Measurements from ENCODE around the gene DCTN1.
A peak's percentile ranks its signal among the peaks of the same experiment; 100 is the strongest.

Gene DCTN1

DNA sequence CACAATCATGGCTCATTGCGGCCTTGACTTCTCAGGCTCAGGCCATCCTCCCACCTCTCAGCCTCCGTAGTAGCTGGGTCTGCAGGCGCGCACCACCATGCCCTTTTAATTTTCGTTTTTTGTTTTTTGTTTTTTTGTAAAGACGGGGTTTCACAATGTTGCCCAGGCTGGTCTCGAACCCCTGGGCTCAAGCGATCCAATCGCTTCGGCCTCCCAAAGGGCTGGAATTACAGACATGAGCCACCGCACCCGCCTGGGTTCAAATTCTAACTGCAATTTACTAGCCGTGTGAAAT, 12.3 kb upstream of the DCTN1 start:
- TF ChIP-seq, protein P1, sequence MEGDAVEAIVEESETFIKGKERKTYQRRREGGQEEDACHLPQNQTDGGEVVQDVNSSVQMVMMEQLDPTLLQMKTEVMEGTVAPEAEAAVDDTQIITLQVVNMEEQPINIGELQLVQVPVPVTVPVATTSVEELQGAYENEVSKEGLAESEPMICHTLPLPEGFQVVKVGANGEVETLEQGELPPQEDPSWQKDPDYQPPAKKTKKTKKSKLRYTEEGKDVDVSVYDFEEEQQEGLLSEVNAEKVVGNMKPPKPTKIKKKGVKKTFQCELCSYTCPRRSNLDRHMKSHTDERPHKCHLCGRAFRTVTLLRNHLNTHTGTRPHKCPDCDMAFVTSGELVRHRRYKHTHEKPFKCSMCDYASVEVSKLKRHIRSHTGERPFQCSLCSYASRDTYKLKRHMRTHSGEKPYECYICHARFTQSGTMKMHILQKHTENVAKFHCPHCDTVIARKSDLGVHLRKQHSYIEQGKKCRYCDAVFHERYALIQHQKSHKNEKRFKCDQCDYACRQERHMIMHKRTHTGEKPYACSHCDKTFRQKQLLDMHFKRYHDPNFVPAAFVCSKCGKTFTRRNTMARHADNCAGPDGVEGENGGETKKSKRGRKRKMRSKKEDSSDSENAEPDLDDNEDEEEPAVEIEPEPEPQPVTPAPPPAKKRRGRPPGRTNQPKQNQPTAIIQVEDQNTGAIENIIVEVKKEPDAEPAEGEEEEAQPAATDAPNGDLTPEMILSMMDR (IDR thresholded peaks at IDR 0.05; ENCODE audit: low read depth, low read length, poor library complexity, severe bottlenecking): no peak
- TF ChIP-seq EZH2phosphoT487 (IDR thresholded peaks at IDR 0.05; ENCODE audit: borderline replicate concordance, low read length): no peak
- Histone ChIP-seq H3K4me2 (ENCODE audit: low read length) (peak overlapping the region; percentile 96), H3K27me3 (ENCODE audit: control insufficient read depth, low read length) (no peaks in the 10 kb centered on the region), H3K9me3 (ENCODE audit: control insufficient read depth, insufficient read depth, low read length) (no peaks in the 10 kb centered on the region), H3K4me3 (ENCODE audit: low read length) (peak overlapping the region; percentile 86), H3K4me1 (ENCODE audit: control insufficient read depth, low read length) (peaks cover 21% of the 10 kb centered on the region), H3K27ac (ENCODE audit: low read depth, low read length) (no peak overlapping the region), H3K79me2 (ENCODE audit: control insufficient read depth, low read length) (peaks cover 42% of the 10 kb centered on the region), H3F3A (ENCODE audit: control insufficient read depth, insufficient read depth) (no peaks in the 10 kb centered on the region), H3K36me3 (ENCODE audit: control insufficient read depth, low read length) (no peaks in the 10 kb centered on the region), H3K9me2 (replicated peaks; ENCODE audit: control insufficient read depth, low read length) (no peaks in the 10 kb centered on the region), H4K20me1 (ENCODE audit: control insufficient read depth, insufficient read depth, low read depth, low read length) (no peaks in the 10 kb centered on the region)

DNA sequence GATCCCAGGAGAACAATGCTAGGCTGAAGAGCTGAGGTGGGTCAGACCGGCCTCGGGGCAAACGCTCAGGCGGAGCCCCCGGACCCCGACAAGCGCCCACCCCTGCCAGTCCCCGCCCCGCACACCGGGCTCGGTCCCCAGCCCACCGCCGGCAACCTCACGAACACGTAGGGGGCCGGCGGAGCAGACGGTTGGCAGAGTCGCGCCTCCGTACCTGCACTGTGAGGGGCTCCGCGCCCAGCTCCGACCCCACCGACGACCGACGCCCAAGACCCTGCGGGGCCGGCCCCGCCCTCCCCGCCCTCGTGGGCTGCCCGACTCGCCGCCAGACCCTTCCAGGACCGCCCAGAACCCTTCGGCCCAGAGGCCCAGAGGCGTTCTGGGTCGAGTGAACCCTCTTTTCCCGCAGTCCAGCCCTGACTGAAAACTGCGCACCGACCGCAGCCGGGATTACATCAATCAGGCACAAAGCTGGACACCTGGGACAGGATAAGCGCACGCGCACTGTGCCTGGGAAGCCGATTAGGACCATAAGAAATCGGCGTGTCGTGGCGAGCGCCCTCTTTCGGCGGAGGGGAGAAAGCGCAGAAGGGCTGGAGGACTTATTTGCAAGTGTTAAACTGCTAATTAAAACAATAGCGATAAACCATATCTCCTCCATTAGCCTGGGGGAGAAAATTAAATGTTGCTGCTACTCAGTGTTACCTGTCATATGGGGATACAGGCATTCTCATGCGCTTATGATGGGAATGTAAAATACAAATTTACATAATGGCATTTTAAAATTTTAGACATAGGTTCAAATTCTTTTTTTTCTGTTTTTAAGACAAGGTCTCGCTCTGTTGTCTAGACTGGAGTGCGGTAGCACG, 11.7 kb upstream of the DCTN1 start:
- peaks cover 21% of the 10 kb centered on the region for H3K4me1 ChIP-seq (ENCODE audit: control insufficient read depth, low read length)
- peak overlapping the region; percentile 96 for H3K4me2 ChIP-seq (ENCODE audit: low read length)
- H3K9me3 ChIP-seq (ENCODE audit: control insufficient read depth, insufficient read depth, low read length): no peaks in the 10 kb centered on the region
- peaks cover 48% of the 10 kb centered on the region for H3K79me2 ChIP-seq (ENCODE audit: control insufficient read depth, low read length)
- H3K27ac ChIP-seq (ENCODE audit: low read depth, low read length): peak overlapping the region; percentile 55; the same call in 1 of the 2 replicates
- H3K27me3 ChIP-seq (ENCODE audit: control insufficient read depth, low read length): no peaks in the 10 kb centered on the region
- H4K20me1 ChIP-seq (ENCODE audit: control insufficient read depth, insufficient read depth, low read depth, low read length): no peaks in the 10 kb centered on the region
- peak overlapping the region; percentile 86 for H3K4me3 ChIP-seq (ENCODE audit: low read length)
- H3F3A ChIP-seq (ENCODE audit: control insufficient read depth, insufficient read depth): no peaks in the 10 kb centered on the region
- H3K36me3 ChIP-seq (ENCODE audit: control insufficient read depth, low read length): no peaks in the 10 kb centered on the region
- TF ChIP-seq EZH2phosphoT487 (IDR thresholded peaks at IDR 0.05; ENCODE audit: borderline replicate concordance, low read length): no peak
- TF ChIP-seq, protein P1 (IDR thresholded peaks at IDR 0.05; ENCODE audit: low read depth, low read length, poor library complexity, severe bottlenecking): peak; percentile 96
- H3K9me2 ChIP-seq (replicated peaks; ENCODE audit: control insufficient read depth, low read length): no peaks in the 10 kb centered on the region

DNA sequence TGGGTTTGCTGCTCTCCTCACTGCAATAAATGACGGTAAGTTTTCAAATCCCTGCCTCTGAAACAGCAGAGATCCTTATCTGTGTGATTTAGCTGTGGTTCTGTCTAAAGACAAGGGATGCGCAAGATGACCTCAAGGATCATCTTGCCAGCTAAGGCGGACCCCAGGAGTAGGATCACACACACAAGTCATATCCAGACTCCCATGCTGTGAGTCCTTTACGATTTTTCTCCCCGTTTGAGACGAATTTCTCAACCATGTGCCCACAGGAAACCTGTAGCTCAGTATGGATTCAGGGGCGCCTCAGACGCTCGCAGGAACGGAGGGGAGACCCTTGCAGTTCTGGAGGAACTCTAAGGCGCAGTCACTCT, 11.1 kb upstream of the DCTN1 start:
- H3K79me2 ChIP-seq (ENCODE audit: control insufficient read depth, low read length): peaks cover 54% of the 10 kb centered on the region
- H3K4me1 ChIP-seq (ENCODE audit: control insufficient read depth, low read length): peaks cover 21% of the 10 kb centered on the region
- no peaks in the 10 kb centered on the region for H3K9me3 ChIP-seq (ENCODE audit: control insufficient read depth, insufficient read depth, low read length)
- no peak overlapping the region for H3K27ac ChIP-seq (ENCODE audit: low read depth, low read length)
- TF ChIP-seq, protein P1 (IDR thresholded peaks at IDR 0.05; ENCODE audit: low read depth, low read length, poor library complexity, severe bottlenecking): no peak
- no peak for TF ChIP-seq EZH2phosphoT487 (IDR thresholded peaks at IDR 0.05; ENCODE audit: borderline replicate concordance, low read length)
- no peaks in the 10 kb centered on the region for H4K20me1 ChIP-seq (ENCODE audit: control insufficient read depth, insufficient read depth, low read depth, low read length)
- H3K9me2 ChIP-seq (replicated peaks; ENCODE audit: control insufficient read depth, low read length): no peaks in the 10 kb centered on the region
- peak overlapping the region; percentile 86 for H3K4me3 ChIP-seq (ENCODE audit: low read length)
- H3K27me3 ChIP-seq (ENCODE audit: control insufficient read depth, low read length): no peaks in the 10 kb centered on the region
- H3F3A ChIP-seq (ENCODE audit: control insufficient read depth, insufficient read depth): no peaks in the 10 kb centered on the region
- H3K36me3 ChIP-seq (ENCODE audit: control insufficient read depth, low read length): no peaks in the 10 kb centered on the region
- H3K4me2 ChIP-seq (ENCODE audit: low read length): peak overlapping the region; percentile 96
